HL-60 (cell line): ENCODE measurements around the gene CSMD2.

Source experiments
- DNase-seq, 2 experiments: peaks; one replicate each; pipeline ENCODE4 v3.0.0-alpha.2; 2010 to 2020; ENCODE audit warnings: low read depth in 1 of 2, low spot score in 1 of 2
- H3K27ac ChIP-seq: fragments of 250-450 bp; sonication (Bioruptor Pico); replicated peaks from 2 replicates; pipeline ENCODE4 v1.5.1; 2020; ENCODE audit warnings: mild to moderate bottlenecking, moderate library complexity
- H3K27me3 ChIP-seq: fragments of 250-450 bp; sonication (Bioruptor Pico); 2 replicates; pipeline ENCODE4 v1.5.1; 2021; ENCODE audit warnings: mild to moderate bottlenecking, moderate library complexity; ENCODE audit not compliant: insufficient read depth, poor library complexity, severe bottlenecking
- H3K4me3 ChIP-seq: replicated peaks from 2 replicates; pipeline ENCODE4 v1.5.1; 2011; ENCODE audit warnings: mild to moderate bottlenecking, control low read depth, low read length; ENCODE audit not compliant: insufficient read depth
- GABPA ChIP-seq: IDR thresholded peaks from 2 replicates; pipeline ENCODE4 v1.6.1; 2012; ENCODE audit warnings: low read depth
- POLR2AphosphoS5 ChIP-seq: IDR thresholded peaks from 2 replicates; pipeline ENCODE4 v1.6.1; 2012; ENCODE audit warnings: low read depth
- SPI1 ChIP-seq: IDR thresholded peaks from 2 replicates; pipeline ENCODE4 v1.6.1; 2012; ENCODE audit warnings: low read depth, mild to moderate bottlenecking, borderline replicate concordance
- TF ChIP-seq, protein P1 (sequence below): IDR thresholded peaks from one replicate; pipeline ENCODE4 v1.5.1; 2011; ENCODE audit warnings: low read length, control low read depth, inconsistent platforms; ENCODE audit not compliant: insufficient read depth
- TF ChIP-seq, protein P2 (sequence below): IDR thresholded peaks from 2 replicates; pipeline ENCODE4 v1.6.1; 2012; ENCODE audit warnings: low read depth; ENCODE audit not compliant: insufficient replicate concordance

Gene CSMD2

DNA sequence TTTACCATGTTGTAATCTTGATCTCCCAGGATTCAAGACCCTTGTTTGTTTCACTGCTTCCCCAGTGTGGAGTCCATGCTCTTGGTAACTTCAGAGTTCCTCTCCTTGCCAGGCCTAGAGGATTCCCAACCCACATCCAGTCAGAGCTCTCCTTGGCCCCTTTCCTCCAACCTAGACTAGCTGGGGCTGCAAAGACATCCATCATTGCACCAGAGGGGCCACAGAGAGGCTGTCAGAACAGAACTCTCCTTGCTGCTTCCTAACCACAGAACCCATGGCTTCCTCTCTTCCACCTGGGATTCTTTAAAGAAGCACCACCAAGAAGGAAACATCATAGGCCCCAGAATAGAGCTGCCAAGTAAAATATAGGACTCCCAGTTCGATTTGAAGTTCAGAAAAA is 220.2 kb downstream of the CSMD2 start:
- no peak for DNase-seq
- no peaks in the 10 kb centered on the region for H3K27me3 ChIP-seq
- H3K27ac ChIP-seq: no peak overlapping the region
- H3K4me3 ChIP-seq: no peak overlapping the region
- TF ChIP-seq, protein P1, sequence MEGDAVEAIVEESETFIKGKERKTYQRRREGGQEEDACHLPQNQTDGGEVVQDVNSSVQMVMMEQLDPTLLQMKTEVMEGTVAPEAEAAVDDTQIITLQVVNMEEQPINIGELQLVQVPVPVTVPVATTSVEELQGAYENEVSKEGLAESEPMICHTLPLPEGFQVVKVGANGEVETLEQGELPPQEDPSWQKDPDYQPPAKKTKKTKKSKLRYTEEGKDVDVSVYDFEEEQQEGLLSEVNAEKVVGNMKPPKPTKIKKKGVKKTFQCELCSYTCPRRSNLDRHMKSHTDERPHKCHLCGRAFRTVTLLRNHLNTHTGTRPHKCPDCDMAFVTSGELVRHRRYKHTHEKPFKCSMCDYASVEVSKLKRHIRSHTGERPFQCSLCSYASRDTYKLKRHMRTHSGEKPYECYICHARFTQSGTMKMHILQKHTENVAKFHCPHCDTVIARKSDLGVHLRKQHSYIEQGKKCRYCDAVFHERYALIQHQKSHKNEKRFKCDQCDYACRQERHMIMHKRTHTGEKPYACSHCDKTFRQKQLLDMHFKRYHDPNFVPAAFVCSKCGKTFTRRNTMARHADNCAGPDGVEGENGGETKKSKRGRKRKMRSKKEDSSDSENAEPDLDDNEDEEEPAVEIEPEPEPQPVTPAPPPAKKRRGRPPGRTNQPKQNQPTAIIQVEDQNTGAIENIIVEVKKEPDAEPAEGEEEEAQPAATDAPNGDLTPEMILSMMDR: no peak
- TF ChIP-seq, protein P2, sequence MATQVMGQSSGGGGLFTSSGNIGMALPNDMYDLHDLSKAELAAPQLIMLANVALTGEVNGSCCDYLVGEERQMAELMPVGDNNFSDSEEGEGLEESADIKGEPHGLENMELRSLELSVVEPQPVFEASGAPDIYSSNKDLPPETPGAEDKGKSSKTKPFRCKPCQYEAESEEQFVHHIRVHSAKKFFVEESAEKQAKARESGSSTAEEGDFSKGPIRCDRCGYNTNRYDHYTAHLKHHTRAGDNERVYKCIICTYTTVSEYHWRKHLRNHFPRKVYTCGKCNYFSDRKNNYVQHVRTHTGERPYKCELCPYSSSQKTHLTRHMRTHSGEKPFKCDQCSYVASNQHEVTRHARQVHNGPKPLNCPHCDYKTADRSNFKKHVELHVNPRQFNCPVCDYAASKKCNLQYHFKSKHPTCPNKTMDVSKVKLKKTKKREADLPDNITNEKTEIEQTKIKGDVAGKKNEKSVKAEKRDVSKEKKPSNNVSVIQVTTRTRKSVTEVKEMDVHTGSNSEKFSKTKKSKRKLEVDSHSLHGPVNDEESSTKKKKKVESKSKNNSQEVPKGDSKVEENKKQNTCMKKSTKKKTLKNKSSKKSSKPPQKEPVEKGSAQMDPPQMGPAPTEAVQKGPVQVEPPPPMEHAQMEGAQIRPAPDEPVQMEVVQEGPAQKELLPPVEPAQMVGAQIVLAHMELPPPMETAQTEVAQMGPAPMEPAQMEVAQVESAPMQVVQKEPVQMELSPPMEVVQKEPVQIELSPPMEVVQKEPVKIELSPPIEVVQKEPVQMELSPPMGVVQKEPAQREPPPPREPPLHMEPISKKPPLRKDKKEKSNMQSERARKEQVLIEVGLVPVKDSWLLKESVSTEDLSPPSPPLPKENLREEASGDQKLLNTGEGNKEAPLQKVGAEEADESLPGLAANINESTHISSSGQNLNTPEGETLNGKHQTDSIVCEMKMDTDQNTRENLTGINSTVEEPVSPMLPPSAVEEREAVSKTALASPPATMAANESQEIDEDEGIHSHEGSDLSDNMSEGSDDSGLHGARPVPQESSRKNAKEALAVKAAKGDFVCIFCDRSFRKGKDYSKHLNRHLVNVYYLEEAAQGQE: no peak
- TF ChIP-seq GABPA: no peak
- no peak for TF ChIP-seq POLR2AphosphoS5
- no peak for TF ChIP-seq SPI1

DNA sequence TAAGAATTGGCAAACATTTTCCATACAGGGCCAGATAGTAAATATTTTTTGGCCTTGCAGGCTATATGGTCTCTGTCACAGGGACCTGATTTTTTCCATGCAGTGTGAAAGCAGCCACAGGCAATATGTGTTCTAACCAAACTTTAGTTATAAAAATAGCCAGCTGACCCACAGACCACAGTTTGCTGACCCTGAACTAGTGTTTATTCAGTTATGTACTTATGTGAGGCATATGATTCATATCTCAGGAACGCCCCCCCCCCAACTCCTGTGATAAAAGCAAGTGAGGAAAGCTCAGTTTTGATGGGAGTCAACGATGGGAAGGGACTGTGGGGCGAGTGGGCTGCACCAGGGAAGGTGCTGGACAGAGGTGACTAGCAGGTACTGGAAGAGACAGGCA is 221.1 kb downstream of the CSMD2 start:
- no peak overlapping the region for H3K4me3 ChIP-seq
- no peak overlapping the region for H3K27ac ChIP-seq
- no peak for DNase-seq
- TF ChIP-seq, protein P2: no peak
- TF ChIP-seq POLR2AphosphoS5: no peak
- H3K27me3 ChIP-seq: no peaks in the 10 kb centered on the region

DNA sequence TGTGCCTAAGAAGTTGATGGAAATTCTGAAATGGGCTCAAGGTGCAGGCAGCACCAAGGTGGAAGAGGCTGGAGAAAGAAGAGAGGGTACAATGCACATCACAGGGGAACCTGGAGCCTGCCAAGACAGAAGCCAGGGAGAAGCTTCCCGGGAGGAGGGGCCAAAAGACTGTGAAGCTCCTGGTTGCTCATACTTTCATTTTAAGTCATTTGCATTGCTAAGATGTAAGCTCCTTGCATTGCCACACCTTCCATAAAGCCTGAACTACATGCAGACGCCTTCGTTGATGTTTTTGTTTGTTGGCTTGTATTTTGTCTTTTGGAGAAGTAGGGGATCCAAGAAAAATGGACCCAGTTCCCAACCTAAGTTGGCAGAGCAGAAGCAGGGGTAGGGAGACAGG is 232.2 kb downstream of the CSMD2 start:
- no peak for DNase-seq
- TF ChIP-seq GABPA (no peak), POLR2AphosphoS5 (no peak), SPI1 (no peak)
- TF ChIP-seq, protein P1: no peak
- TF ChIP-seq, protein P2: no peak
- no peak overlapping the region for H3K4me3 ChIP-seq
- H3K27me3 ChIP-seq: no peaks in the 10 kb centered on the region
- H3K27ac ChIP-seq: no peak overlapping the region

DNA sequence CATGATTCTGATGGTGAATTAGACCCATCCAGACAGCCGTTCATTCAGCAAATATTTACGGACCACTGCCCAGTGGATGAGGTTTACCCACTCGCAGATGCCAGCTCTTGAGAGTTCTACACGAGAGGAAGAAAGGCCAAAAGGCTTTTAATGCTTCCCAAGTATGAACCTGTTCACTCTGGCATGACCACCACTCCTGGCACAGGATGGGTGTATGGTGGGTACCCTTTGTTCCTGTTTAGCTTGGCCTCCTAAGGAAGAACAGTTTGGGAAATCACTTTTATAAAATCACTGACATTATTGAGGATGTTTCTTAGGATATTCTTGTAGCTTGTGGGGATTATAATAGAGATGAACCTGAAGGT is 233.9 kb downstream of the CSMD2 start:
- no peak overlapping the region for H3K27ac ChIP-seq
- H3K27me3 ChIP-seq: no peaks in the 10 kb centered on the region
- H3K4me3 ChIP-seq: no peak overlapping the region
- TF ChIP-seq, protein P2: no peak
- TF ChIP-seq, protein P1: no peak
- TF ChIP-seq SPI1 (no peak), GABPA (no peak), POLR2AphosphoS5 (no peak)
- DNase-seq: no peak
